NCI-H1417 (cell line): Measurements from ENCODE around the gene GSK3B.

Source experiments
- DNase-seq, 3 experiments: peaks; one replicate each; lab custom pipeline; 2025; lab: John Stamatoyannopoulos, UW

Gene GSK3B

GRCh38 chr3:120095979-120096426 is 1.8 kb upstream of the GSK3B start:
- no peak for DNase-seq

GRCh38 chr3:120095226-120095978 is 1.2 kb upstream of the GSK3B start:
- DNase-seq = peak; percentile 91 to 95 (median 93)

GRCh38 chr3:120094776-120095225 is 554 bp upstream of the GSK3B start:
- DNase-seq = peak; percentile 99 to 100 (median 100)

GRCh38 chr3:120093119-120093910 is 932 bp downstream of the GSK3B start:
- DNase-seq = peak; percentile 25 to 78 (median 60)

- peak in 1 of 3 experiments; percentile 48 for DNase-seq
Measured at GRCh38 chr3:120092474-120092873, 1.8 kb downstream of the GSK3B start.

GRCh38 chr3:120090422-120090821 is 3.8 kb downstream of the GSK3B start:
- no peak for DNase-seq

- no peak for DNase-seq
Measured at GRCh38 chr3:120089089-120089488, 5.2 kb downstream of the GSK3B start.

- DNase-seq = no peak
Measured at GRCh38 chr3:120088622-120089021, 5.6 kb downstream of the GSK3B start.

GRCh38 chr3:120081719-120082118 is 12.5 kb downstream of the GSK3B start:
- no peak for DNase-seq

- no peak for DNase-seq
Measured at GRCh38 chr3:120080836-120081235, 13.4 kb downstream of the GSK3B start.

GRCh38 chr3:120077731-120078130 is 16.5 kb downstream of the GSK3B start:
- no peak for DNase-seq

- no peak for DNase-seq
Measured at GRCh38 chr3:120072867-120073525, 21.3 kb downstream of the GSK3B start.

- no peak for DNase-seq
Measured at GRCh38 chr3:120071259-120071658, 23.0 kb downstream of the GSK3B start.

GRCh38 chr3:120070263-120070981 is 23.8 kb downstream of the GSK3B start:
- DNase-seq = no peak

- no peak for DNase-seq
Measured at GRCh38 chr3:120067083-120067482, 27.2 kb downstream of the GSK3B start.

- no peak for DNase-seq
Measured at GRCh38 chr3:120066634-120067033, 27.6 kb downstream of the GSK3B start.

- DNase-seq = no peak
Measured at GRCh38 chr3:120064641-120065040, 29.6 kb downstream of the GSK3B start.

GRCh38 chr3:120062474-120062873 is 31.8 kb downstream of the GSK3B start:
- DNase-seq = no peak

- DNase-seq = no peak
Measured at GRCh38 chr3:120059081-120059864, 35.0 kb downstream of the GSK3B start.

- no peak for DNase-seq
Measured at GRCh38 chr3:120057626-120058025, 36.6 kb downstream of the GSK3B start.

- no peak for DNase-seq
Measured at GRCh38 chr3:120057029-120057428, 37.2 kb downstream of the GSK3B start.
